ENCODE measurements around the gene VSIG10L.
A peak's percentile ranks its signal among the peaks of the same experiment; 100 is the strongest.

Gene VSIG10L

DNA sequence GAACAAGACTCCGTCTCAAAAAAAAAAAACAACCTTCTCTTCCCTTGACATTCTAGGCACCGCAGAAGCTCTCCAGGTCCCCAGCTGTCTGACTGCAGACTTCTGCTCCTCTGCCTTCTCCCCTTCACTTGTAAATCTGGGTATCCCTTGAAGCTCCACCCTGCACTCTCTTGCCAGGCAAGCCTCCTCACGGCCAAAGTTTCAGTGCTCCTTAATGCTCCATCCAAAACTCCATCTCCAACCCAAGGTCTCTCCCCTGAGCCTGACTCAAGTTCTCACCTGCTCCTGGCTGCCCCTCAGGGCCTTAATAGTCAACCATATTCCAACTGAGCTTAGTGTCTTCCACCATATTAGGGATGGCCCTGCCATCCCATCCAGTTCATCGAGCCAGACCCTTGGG is 28.3 kb upstream of the VSIG10L start:
- Mint-ChIP-seq H3K4me3 (peak overlapping the region; percentile 60), H3K27ac (peak overlapping the region; percentile 56), H3K27me3 (peaks cover 3% of the 10 kb centered on the region), H3K9me3 (no peaks in the 10 kb centered on the region), H3K4me1 (peaks cover 78% of the 10 kb centered on the region), H3K36me3 (peaks cover 7% of the 10 kb centered on the region)
- no peak for DNase-seq
- CTCF ChIA-PET: interaction anchor here (0.5 to 3.1 kb wide), 4 partner anchors 11 to 50 kb away, joined by 3 to 19 read pairs (median 3); no protein-coding TSS in a partner anchor

- DNase-seq: no peak
- peaks cover 8% of the 10 kb centered on the region for H3K36me3 Mint-ChIP-seq
- H3K27ac Mint-ChIP-seq: peak within 1 kb of the TSS; percentile 91
- H3K27me3 Mint-ChIP-seq: peaks cover 3% of the 10 kb centered on the region
- peaks cover 75% of the 10 kb centered on the region for H3K4me1 Mint-ChIP-seq
- CTCF ChIA-PET: interaction anchor here (1.0 to 1.6 kb wide), 3 partner anchors 25 to 28 kb away, joined by 4 read pairs; no protein-coding TSS in a partner anchor
- H3K4me3 Mint-ChIP-seq: peak within 1 kb of the TSS; percentile 97
- no peaks in the 10 kb centered on the region for H3K9me3 Mint-ChIP-seq
These were observed 26.7 kb upstream of the VSIG10L start, which contains the start of gene CLDND2 for GRCh38 chr19:51368366-51369282. TSS of gene CLDND2 (minus strand) at chr19:51369003. CDS start at chr19:51368577, 426 bp downstream.

DNA sequence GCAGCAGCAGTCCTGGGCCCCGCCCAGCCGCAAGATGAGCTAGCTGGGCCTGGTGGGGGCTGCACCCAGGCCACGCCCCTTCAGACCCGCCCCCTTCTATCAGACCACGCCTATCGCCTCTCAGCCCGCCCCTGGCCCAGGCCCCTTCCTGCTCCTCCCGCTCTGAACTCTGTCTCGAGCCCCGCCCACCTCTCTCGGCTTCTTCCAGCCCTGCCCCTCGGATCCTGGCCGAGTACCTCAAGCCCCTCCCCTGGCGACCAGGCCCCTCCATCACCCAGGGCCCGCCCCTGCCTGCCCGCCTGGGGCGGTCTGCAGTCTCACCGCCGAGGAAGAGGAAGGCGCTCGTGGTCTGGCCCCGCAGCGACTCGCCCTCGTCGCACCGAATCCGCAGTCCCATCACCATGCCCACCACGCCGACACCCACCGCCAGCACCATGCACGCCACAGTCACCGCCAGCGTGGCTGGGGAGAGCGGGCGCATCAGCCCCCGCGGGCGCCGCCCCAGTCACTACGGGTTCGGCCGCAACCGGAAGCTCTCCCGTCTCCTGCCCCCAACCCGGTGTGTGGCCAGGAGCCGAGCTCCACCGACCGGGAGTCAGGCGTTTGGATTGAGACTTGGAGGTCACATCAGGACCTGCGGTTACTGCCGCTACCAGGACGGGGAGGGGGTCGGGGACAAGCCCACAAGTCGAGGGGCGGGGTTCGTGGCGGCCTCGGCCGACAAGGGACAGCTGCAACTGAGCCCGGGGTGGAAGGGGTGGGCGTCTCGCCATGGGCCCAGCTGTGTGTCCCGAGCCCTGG is 25.8 kb upstream of the VSIG10L start:
- H3K9me3 Mint-ChIP-seq: no peaks in the 10 kb centered on the region
- peak overlapping the region; percentile 91 for H3K27ac Mint-ChIP-seq
- DNase-seq: peak; percentile 98
- H3K36me3 Mint-ChIP-seq: peaks cover 8% of the 10 kb centered on the region
- CTCF ChIA-PET: interaction anchor here (1.0 to 1.6 kb wide), 3 partner anchors 26 to 29 kb away, joined by 4 read pairs; no protein-coding TSS in a partner anchor
- peaks cover 3% of the 10 kb centered on the region for H3K27me3 Mint-ChIP-seq
- H3K4me3 Mint-ChIP-seq: peak overlapping the region; percentile 97
- H3K4me1 Mint-ChIP-seq: peaks cover 74% of the 10 kb centered on the region

GRCh38 chr19:51367255-51367564 is 25.3 kb upstream of the VSIG10L start:
- CTCF ChIA-PET: interaction anchor here (1.1 to 1.6 kb wide), 2 partner anchors 28 to 29 kb away, joined by 4 read pairs; no protein-coding TSS in a partner anchor
- DNase-seq: no peak
- Mint-ChIP-seq H3K4me1 (peaks cover 74% of the 10 kb centered on the region), H3K9me3 (no peaks in the 10 kb centered on the region), H3K27me3 (peaks cover 3% of the 10 kb centered on the region), H3K36me3 (peaks cover 8% of the 10 kb centered on the region), H3K4me3 (peak overlapping the region; percentile 97), H3K27ac (peak overlapping the region; percentile 91)

GRCh38 chr19:51366389-51367254 is 24.7 kb upstream of the VSIG10L start:
- CTCF ChIA-PET: interaction anchor here (1.5 to 1.6 kb wide), 2 partner anchors 24 to 28 kb away, joined by 3 to 5 read pairs; partner anchors contain the start of gene C19orf84
- Mint-ChIP-seq H3K4me3 (peak overlapping the region; percentile 97), H3K9me3 (no peaks in the 10 kb centered on the region), H3K4me1 (peaks cover 73% of the 10 kb centered on the region), H3K27me3 (peaks cover 3% of the 10 kb centered on the region), H3K36me3 (peaks cover 9% of the 10 kb centered on the region), H3K27ac (peak overlapping the region; percentile 91)
- peak; percentile 97 for DNase-seq

GRCh38 chr19:51365965-51366388 is 24.0 kb upstream of the VSIG10L start, which contains the start of gene ETFB:
TSS of gene ETFB (minus strand) at chr19:51366388. CDS start at chr19:51366326, 62 bp downstream.
- Mint-ChIP-seq H3K36me3 (peaks cover 8% of the 10 kb centered on the region), H3K27ac (peak within 1 kb of the TSS; percentile 91), H3K27me3 (peaks cover 3% of the 10 kb centered on the region), H3K4me3 (peak within 1 kb of the TSS; percentile 97), H3K4me1 (peaks cover 69% of the 10 kb centered on the region), H3K9me3 (no peaks in the 10 kb centered on the region)
- no peak for DNase-seq
- CTCF ChIA-PET: interaction anchor here (1.0 to 1.6 kb wide), 3 partner anchors 25 to 52 kb away, joined by 3 to 5 read pairs (median 3); partner anchors contain the start of genes C19orf84 and SIGLEC10

DNA sequence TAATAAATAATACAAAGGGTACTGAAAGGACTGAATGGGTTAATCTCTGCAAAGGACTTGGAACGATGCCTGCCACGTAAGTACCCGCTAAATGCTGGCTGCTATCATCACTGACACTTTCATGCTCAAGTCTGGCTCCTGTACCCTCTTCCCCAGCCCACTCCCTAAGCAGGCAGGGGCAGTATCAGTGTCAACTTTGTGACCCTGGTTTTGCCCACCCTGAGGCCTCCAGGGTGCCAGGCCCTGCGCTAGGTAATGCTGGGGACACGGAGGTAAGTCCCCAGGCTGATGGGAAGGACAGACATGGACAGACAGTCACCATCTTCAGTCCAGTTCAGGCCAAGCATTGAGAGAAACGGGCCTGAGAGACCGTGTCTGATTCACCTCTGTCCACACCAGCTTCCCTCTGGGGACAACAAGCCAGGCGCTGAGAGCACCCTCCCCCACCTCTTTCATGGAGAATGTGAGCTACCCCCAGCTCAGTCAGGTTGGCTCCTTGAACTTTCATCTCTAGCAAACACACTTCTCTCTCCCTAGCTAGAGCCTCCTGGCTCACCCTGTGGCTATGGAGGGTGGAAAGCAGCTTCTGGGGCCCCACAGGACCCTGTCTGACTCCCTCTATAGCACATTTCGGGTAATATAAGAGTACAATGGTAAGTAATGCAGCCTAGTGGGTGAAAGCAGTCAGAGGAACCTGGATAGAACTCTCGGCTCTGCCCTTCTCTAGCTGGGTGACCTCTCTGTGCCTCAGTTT is 23.4 kb upstream of the VSIG10L start:
- DNase-seq: no peak
- Mint-ChIP-seq H3K9me3 (no peaks in the 10 kb centered on the region), H3K27me3 (peaks cover 3% of the 10 kb centered on the region), H3K4me3 (peak overlapping the region; percentile 97), H3K4me1 (peaks cover 67% of the 10 kb centered on the region), H3K36me3 (peaks cover 8% of the 10 kb centered on the region), H3K27ac (peak overlapping the region; percentile 91)
- CTCF ChIA-PET: interaction anchor here (0.6 to 1.7 kb wide), 5 partner anchors 10 to 53 kb away, joined by 3 to 6 read pairs (median 3); partner anchors contain the start of genes C19orf84, SIGLEC10 and VSIG10L

DNA sequence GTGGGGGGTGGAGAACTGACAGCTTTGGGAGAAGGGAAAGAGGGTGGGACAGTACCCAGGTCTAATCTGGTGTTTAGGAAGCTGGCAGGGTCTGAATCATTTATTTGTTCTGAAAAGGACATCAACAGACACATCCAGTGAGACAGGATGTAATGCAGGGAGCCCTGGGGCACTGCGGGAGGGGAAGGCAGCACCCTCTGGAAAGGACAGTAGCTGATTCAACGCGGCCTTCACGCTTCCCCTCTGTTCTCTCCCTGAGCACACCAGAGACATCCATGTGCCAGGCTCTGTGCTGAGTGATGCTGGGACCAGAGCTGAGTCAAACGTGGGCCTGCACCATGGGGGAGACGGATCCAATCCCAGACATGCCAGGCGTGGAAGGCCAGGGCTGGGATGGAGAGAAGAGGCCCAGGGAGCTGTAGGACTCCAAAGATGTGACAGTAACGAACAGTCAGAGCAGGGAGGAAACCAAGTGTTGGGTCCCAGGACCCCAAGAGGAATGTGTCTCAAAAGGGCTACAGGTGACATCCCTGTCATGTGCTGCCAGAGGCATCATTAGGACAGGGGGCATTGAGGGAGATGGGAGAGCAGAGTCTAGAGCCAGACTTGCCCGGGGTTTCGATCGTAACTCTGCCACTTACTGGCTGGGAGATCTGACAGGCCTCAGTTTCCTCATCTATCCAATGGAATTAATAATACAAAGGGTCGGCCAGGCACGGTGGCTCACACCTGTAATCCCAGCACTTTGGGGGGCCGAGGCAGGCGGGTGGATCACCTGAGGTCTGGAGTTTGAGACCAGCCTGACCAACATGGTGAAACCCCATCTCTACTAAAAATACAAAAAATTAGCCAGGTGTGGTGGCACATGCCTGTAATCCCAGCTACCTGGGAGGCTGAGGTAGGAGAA is 22.5 kb upstream of the VSIG10L start:
- Mint-ChIP-seq H3K4me1 (peaks cover 67% of the 10 kb centered on the region), H3K4me3 (peak overlapping the region; percentile 59), H3K27ac (peak overlapping the region; percentile 12), H3K9me3 (no peaks in the 10 kb centered on the region), H3K27me3 (peaks cover 3% of the 10 kb centered on the region), H3K36me3 (peaks cover 5% of the 10 kb centered on the region)
- no peak for DNase-seq
- CTCF ChIA-PET: interaction anchor here (1.3 to 1.7 kb wide), 2 partner anchors 10 to 23 kb away, joined by 4 to 6 read pairs; partner anchors contain the start of gene VSIG10L

GRCh38 chr19:51361239-51361638 is 19.3 kb upstream of the VSIG10L start:
- CTCF ChIA-PET: no interaction called here
- DNase-seq: no peak
- Mint-ChIP-seq H3K36me3 (peaks cover 14% of the 10 kb centered on the region), H3K27ac (no peak overlapping the region), H3K9me3 (no peaks in the 10 kb centered on the region), H3K4me1 (peaks cover 57% of the 10 kb centered on the region), H3K4me3 (no peak overlapping the region), H3K27me3 (no peaks in the 10 kb centered on the region)

DNA sequence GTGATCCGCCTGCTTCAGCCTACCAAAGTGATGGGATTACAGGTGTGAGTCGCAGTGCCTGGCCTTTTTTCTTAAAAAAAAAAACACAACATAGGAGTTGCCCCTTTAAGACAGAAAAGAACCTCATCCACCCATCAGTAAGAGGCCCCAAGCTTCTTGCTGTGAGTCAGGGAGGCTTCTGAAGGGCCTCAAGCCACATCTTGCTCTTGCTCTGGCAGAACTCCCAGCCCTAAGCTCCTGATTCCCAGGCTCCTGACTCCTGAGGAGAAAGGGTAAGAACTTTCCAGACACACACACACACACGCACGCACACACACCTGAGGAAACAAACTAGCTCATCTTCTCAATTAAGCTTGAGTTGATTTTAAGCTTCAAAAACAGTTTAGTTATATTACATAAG is 17.4 kb upstream of the VSIG10L start:
- Mint-ChIP-seq H3K27ac (no peak overlapping the region), H3K9me3 (no peaks in the 10 kb centered on the region), H3K27me3 (no peaks in the 10 kb centered on the region), H3K36me3 (peaks cover 16% of the 10 kb centered on the region), H3K4me3 (no peak overlapping the region), H3K4me1 (peaks cover 60% of the 10 kb centered on the region)
- CTCF ChIA-PET: interaction anchor here (0.5 to 1.8 kb wide), 3 partner anchors 11 to 66 kb away, joined by 3 to 6 read pairs (median 4); no protein-coding TSS in a partner anchor
- no peak for DNase-seq

- CTCF ChIA-PET: interaction anchor here (1.8 kb wide), 1 partner anchor 18 kb away, joined by 6 read pairs; no protein-coding TSS in a partner anchor
- Mint-ChIP-seq H3K27me3 (no peaks in the 10 kb centered on the region), H3K9me3 (no peaks in the 10 kb centered on the region), H3K4me1 (peaks cover 51% of the 10 kb centered on the region), H3K36me3 (peaks cover 16% of the 10 kb centered on the region), H3K4me3 (no peak overlapping the region), H3K27ac (no peak overlapping the region)
- DNase-seq: no peak
These were observed 16.0 kb upstream of the VSIG10L start for GRCh38 chr19:51357952-51358351.
